Kidney capillary endothelial cell (primary cell): ENCODE measurements around the gene ZFHX3.

Experiments
- DNase-seq: peaks from one replicate; pipeline ENCODE4 v3.0.0-alpha.2; 2018; ENCODE audit warnings: low spot score

Gene ZFHX3

DNA sequence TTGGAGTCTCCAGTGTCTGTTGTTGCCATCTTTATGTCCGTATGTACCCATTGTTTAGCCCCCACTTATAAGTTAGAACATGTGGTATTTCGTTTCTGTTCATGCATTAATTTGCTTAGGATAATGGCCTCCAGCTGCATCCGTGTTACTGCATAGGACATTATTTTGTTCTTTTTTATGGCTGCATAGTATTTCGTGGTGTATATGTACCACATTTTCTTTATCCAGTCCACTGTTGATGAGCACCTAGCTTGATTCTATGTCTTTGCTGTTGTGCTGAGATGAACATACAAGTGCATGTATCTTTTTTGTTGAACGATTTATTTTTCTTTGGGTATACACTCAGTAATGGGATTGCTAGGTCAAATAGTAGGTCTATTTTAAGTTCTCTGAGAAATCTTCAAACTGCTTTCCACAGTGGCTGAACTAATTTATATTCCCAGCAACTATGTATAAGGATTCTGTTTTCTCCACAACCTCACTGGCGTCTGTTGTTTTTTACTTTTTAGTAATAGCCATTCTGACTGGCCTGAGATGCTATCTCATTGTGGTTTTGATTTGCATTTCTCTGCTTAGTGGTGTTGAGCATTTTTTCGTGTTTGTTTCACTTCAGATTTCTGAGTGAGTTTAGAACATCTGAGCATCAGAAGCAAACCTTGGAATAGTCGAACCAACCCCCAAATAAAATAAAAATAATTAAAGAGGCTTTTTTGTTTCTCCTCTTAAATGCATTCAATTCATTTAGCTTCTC lies 304.7 kb downstream of the ZFHX3 start:
- no peak for DNase-seq

DNA sequence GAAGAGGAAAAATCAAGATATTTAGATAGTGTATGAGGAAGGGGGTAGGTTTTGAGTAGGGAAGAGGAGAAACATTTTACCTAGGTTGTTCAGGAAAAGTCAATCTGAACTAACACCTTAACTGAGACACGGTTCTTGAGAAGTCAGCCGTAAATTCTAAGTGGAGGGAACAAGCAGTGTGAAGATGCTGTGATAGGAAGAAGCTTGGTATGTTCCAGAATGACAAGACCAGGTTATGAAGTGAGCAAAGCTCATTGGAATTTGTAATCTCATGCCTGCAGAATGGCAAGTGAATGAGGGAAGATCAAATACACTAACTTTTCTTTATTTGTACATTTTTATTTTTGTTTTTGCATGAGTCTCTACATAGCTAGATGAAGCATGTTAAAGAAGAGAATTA lies 307.6 kb downstream of the ZFHX3 start:
- DNase-seq: no peak

DNA sequence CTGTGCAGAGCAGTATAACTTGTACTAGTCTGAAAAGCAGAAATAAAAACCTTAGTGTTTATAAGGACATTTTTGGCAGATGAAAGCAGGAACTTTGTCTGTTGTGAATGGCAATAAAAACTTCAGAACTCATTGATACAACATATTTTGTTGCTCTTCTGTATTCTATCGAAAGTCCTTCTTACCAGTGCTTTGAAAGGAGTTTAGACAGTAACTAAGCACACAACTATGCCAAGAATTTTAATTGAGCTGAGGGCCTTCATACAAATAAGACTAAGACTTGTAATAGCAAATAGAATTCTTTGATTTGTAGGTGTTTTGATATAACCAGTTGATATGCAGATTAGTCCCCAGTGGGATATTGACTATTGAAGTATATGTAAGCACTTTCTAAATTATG lies 308.4 kb downstream of the ZFHX3 start:
- DNase-seq: no peak

DNA sequence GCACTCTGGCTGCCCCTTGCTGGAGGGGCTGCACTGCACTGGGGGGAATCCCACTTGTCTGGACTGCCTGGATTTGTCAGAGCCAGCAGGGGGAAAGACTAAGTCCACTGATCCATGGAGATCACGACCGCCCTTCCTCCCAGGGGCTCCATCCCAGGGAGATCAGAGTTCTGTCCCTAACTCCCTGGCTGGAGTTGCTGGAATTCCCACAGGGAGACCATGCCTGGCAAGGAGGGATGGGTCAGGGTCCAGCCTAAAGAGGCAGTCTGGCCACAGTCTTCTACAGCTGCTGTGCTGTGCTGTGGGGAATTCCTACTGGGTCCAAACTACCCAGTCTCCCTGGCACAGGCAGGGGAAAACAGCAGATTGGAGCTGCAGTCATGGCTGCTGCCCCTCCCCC lies 311.9 kb downstream of the ZFHX3 start:
- DNase-seq: no peak
